ENCODE results near the gene NOP14. TPM values are rescaled to one million over a fixed set of nuclear protein-coding genes. Genes with fewer than 3 reads are reported as not detected.
A peak's percentile ranks its signal among the peaks of the same experiment; 100 is the strongest.
"Not testable (repeated sequence)": the region's sequence is repeated elsewhere in the genome, so short reads cannot be mapped to it uniquely, and the experiment has no call there.

Gene NOP14
- total RNA-seq, 1 experiment from 2014 or later, result 13.0 TPM

DNA sequence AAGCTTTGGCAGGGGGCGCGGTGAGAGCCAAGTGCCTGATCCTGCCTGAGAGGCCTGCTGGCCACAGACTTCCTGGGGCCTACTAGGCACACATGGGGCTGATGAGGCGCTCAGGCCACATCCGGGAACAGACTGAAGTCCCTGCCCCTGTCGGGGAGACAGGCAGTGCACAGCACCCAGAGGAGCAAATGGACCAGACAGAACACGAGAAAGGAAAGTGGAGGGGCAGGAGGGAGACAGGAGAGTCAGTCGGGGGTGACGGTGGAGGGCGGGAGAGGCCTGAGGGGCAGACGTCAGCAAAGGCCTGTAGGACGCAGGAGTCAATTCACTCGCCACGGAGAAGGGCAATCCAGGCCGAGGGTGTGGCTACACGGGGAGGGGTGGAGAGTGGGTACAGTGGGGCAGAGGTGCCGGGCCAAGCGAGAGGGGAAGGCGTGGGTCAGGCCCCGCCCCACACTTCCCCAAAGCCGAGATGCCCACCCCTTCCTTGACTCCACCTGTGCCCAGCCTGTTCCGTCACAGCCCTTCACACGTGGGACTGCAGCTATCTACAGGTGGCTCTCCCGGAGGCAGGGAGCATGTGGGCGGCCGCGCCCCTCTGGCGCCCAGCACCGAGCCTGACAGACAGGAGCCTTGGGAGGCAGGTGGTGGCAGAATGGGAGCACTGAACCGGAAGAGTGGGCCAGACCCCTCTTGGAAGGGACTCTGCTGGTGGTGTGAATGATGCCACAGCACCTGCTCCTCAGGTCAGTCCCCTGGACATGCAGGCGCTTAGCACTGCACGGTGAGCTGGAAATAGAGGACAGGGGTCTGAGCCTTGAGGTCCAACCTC is 20.5 kb downstream of the NOP14 start:
- no peak for DNase-seq (ENCODE audit: low read depth)

- DNase-seq (ENCODE audit: low read depth), result no peak
Measured at GRCh38 chr4:2942037-2942531, 21.1 kb downstream of the NOP14 start.

- no peak for DNase-seq (ENCODE audit: low read depth)
Measured at GRCh38 chr4:2941138-2942036, 21.8 kb downstream of the NOP14 start.

DNA sequence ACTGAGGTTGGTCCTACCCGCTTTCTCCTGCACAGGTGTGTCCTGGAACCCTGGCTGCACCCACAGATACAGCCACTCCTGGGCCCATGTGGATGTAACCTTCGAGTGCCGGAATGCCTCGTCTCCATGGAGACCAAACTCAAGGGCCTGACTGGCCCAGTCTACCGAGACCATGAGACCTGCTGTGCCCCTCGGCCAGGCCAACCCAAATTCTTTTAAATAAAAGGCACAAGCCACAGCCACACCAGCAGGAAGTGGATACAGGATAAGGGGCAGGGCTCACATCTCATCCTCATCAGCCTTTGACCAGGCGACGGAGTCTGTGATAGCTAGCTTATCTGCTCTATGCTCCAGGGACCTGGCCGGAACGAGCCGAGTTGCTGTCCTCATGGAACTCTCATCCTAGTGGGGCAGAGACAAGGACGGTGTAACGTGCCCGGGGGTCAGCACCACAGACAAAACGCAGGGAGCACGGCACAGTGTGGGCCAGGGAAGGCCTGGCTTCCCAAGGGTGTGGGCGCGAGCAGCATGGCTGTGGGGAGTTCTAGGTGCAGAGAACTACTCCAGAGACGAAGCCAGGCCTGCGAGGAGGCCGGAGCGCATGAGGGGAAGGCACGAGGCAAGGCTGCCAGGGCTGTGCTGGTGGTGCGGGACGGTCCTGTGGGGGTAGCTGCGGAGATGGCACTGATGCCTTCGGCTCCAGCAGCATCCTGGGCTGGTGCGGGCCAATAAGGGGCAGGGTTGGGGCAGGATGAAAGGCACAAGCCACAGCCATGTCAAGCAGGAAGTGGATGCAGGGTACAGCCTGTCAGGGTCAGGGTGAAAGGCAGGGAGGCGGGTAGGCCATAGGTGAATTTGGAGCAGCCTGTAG is 22.7 kb downstream of the NOP14 start:
- DNase-seq (ENCODE audit: low read depth), result no peak

DNA sequence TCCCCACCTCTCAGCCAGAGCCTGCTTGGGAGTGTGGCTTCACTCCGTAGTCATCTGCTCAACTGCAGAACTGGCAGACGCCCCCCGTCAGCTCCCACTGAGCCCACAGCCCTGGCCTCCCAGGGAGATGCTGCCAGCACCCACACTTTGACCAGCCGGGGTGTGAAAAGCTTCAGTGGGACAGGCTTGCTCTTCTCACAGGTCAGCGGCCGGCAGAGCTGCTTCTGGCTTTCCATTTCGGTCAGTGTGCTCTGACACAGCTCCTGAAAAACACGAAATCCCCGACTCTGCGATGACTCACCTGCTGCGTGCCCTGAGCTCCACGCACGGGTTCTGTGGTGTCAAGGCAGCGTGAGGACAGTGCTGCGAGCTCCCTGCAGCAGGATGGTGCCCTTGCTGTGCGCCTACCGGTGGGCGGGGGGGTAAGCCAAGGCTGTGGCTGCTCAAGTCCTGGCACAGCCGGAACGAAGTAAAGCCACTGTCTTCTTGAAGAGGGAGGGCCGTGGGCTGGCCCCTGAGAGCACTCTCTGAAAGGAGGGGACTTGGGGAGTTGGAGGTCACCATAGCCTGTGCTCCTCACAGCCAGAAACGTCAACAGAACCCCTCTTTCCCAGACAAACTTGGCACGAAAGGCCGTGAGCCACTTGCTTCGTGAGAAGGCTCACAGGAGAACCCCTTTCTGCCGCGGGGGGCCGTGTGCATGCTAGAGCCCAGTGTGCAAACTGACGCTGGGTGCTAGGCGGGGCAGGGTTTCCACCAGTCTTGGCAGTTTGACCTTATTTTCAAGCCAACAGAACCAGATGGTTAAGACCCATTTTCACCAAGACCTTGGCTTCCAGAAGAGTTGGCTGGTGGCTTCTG is 23.6 kb downstream of the NOP14 start:
- DNase-seq (ENCODE audit: low read depth), result no peak

DNA sequence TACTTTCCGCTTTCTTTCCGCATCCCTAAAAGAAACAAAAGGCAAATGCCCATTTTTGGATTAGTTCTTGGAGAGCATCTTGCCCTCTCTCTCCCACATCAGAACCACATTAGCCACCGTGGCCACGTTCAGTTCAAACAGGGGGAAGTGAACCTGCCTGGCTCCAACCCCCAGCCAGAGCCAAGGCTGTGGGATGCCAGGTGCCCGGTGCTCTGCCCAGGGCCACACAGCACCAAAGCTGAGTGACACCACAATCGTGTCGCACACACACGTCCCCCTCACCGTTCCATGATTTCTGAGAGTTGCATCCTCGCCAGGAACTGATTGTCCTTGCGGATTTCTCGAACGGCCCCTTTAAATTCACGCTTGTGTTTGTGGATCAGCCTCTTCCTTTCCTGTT is 24.3 kb downstream of the NOP14 start:
- no peak for DNase-seq (ENCODE audit: low read depth)

GRCh38 chr4:2938411-2938810 is 24.8 kb downstream of the NOP14 start:
- not testable (repeated sequence) for DNase-seq (ENCODE audit: low read depth)

- no peak for DNase-seq (ENCODE audit: low read depth)
Measured at GRCh38 chr4:2937986-2938385, 25.2 kb downstream of the NOP14 start.

DNA sequence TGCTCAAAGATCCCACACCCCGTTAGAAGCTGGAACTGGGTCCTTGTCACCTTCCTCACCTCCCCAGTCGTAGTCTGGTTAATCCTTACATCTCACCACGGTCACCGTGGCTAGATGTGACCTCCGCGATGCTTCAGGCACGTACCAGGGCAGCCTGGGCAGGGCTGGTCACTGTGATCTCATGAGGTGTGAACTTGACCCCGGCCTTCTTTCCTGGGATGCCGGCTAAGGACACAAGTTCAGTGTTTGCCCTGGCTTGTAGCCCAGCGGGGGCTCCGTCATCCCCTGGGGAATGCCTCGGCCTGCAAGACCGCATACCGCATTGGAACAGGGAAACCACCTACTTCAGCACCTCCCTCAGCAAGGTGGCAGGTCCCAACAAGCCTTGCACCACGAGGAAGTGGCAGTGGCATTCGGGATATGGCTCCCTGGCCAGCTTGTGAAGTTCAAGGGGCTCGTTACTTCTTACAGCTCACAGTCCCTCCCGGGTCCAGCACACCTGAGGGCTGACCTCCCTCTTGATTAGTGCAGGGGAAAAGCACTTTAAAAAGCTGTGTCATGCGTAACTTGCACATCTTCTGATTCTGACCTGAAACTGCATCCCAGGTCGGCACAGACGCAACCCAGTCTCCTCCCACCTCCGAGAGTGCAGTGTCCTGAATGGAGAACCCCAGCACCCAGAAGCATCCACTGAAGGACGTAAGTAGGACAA is 25.9 kb downstream of the NOP14 start:
- DNase-seq (ENCODE audit: low read depth), result no peak

DNA sequence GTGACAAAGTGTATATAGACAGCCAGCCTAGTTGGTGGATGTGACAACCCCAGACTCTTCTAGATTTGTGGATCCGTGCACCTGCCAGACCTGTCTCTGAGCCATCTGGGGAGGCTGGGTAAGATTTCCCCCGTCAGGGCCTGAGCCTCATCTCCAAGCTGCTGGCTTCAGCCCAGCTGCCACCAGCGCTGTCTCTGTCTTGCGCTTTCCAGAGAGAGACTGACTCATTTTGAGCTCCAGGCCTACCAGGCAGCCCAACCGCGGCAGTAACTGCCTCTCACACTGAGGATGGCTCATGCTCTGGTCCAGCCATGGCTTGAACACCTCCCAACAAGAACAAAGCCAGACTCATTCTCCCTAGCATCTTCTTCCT is 26.4 kb downstream of the NOP14 start:
- peak; percentile 83 for DNase-seq (ENCODE audit: low read depth)

DNA sequence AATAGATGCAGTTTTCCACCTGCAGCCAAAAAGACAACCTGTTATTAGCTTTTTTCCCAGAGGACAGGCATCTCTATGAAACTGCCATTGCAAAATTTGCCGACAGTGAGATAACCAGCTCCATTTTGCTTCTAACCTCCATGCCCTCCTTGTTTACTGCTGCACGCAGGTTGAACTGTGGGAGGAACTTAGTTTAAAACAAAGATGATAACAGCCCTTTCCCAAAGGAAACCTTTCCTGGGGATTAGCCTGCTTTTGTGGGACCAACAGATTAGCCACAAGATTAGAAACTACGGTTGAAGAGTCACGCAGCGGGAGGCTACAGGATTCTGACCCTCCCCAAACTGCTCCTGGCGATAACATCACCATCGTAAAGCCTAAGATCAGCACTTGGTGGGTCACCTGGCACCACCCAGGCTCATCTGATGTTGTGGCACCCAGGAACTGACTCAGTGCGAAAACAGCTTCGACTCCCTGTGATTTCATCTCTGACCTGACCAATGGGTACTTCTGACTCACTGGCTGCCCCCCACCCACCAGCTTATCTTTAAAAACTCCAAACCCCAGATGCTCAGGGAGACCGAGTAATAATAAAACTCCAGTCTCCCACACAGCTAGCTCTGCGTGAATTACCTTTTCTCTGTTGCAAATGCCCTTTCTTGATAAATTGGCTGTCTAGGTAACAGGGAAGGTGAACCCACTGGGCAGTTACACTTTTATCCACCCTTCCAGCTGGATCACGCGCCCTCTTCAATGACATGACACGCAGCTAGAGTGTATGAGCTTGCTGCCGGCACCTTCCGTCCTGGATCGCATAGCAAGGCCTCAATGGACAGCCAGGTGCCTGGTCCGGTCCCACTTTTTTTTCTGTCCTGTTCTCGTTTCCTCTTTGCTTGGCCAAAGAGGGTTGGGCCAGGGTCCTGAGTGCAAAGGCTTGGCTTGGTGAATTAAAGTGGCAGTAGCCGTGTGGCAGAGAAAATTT is 27.2 kb downstream of the NOP14 start:
- DNase-seq (ENCODE audit: low read depth), result peak; percentile 69

DNA sequence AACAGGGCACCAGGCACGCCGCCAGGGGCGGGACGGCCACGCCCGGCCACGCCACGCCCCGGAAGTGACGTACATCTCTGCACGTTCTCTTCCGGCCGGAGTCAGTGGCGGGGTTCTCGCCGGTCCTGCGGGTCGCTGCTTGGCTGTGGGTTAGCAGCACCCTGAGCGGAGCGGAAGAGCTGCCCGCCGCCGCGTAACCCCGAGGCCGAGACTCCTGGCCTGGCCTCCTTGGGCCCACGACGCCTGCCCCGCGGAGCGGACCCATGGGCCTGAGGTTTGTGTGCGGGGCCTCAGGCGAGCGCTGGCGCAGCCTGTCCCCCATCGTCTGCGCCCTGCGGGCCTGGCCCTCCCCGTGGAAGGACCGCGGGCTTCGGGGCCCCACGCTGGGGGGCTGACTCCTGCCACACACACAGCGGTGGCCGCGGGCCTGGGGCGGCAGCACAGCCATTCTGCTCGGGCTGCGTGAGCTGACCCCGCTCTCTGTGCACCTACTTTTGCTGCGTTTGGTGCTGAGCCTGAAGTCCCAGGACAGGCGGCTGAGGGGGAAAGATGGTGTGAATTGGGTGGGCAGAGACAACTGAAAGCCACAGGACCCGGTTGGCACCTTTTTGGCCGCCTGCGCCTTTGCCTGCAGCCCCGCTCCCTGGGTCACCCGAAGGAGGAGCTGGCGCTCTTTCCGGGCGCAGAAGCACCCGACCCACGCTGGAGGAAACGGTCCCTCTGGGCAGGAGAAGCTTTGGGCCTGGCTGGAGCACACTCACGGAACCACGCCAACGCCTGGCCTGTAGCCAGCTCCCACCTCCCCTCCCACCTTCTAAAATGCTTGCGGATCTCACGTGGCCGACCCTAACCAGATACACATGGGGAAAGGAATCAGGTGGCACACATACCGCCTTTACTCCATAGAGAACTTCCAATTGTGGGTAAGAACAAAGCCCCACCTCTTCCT is 28.1 kb downstream of the NOP14 start:
- peak; percentile 84 for DNase-seq (ENCODE audit: low read depth)

- peak; percentile 54 for DNase-seq (ENCODE audit: low read depth)
Measured at GRCh38 chr4:2934077-2934812, 29.0 kb downstream of the NOP14 start.

DNA sequence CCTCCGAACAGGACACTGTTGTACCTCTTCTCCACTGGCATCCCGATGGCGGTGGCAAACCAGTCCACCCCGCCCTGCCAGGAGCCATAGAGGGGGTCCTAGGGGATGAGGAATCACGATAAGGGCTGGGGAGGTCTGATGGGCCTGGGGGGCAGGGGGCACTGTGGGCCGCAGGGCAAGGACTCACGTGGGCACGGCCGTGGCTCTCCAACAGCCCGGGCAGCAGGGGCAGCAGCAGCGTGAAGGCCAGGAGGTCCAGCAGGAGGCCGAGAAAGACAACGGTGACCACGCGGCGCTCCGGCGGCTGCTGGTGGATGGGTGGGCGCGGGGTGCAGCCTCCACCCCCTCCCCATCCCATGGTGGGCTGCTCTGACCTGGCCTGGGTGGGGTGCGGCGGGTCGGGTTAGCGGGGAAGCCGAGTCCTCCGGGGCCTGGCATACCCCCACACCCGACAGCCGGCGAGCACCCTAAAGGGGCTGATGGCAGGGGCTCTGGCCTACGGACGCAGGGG is 29.6 kb downstream of the NOP14 start:
- no peak for DNase-seq (ENCODE audit: low read depth)

DNA sequence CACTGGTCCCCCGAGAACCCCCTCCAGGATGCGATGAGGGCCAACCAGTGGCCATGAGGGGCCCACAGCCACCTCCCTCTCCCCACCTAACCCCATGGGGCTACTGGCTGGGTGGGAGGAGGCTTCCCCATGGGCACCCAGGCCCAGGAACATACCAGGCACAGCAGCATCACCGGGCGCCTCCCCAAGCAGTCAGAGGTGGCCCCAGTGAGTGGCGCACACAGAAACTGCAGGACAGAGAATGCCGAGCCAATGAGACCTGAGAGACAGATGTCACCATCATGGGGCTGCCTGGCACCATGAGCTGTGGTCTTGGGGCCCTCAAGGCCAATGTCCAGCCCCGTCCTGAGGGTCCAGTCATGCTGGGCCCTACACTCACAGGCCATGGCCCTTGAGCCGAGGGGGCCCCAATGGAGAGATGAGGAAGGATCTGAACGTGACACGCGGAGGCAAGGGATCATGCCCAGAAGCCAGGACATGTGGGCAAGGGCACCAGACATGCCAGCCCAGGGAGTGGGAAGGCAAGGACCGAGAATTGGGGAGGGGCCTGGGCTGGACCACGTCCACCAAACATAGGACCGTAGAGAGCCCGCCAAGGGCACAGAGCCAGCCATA is 30.1 kb downstream of the NOP14 start:
- DNase-seq (ENCODE audit: low read depth), result peak; percentile 3

GRCh38 chr4:2932321-2932950 is 30.8 kb downstream of the NOP14 start:
- DNase-seq (ENCODE audit: low read depth), result no peak
